Keratinocyte (primary cell): Measurements from ENCODE around the gene SIX5. TPM values are rescaled to one million over a fixed set of nuclear protein-coding genes. Genes with fewer than 3 reads are reported as not detected.
"Not testable (repeated sequence)": the region's sequence is repeated elsewhere in the genome, so short reads cannot be mapped to it uniquely, and the experiment has no call there.

ENCODE experiments used
- DNase-seq: peaks from one replicate; pipeline ENCODE4 v3.0.0-alpha.2; 2011; ENCODE audit warnings: low read depth, missing footprints, low spot score
- FAIRE-seq: peaks from 2 replicates; lab custom pipeline; 2011; peaks lifted over from hg19 to GRCh38; lab: Jason Lieb, UNC
- H2AFZ ChIP-seq: 2 replicates; pipeline ENCODE4 v1.6.0; 2012; ENCODE audit warnings: low read length, control low read depth, inconsistent platforms; ENCODE audit not compliant: control insufficient read depth
- H3K27ac ChIP-seq: 2 replicates; pipeline ENCODE4 v1.5.1; 2011; ENCODE audit warnings: low read length; ENCODE audit not compliant: control insufficient read depth, insufficient read depth
- H3K27me3 ChIP-seq: 3 replicates; pipeline ENCODE4 v1.6.0; 2011; ENCODE audit warnings: low read length; ENCODE audit not compliant: control insufficient read depth, insufficient read depth; ENCODE audit errors: extremely low read depth
- H3K36me3 ChIP-seq, 2 experiments: 2 replicates in 1 of 2; 3 replicates in 1 of 2; pipeline ENCODE4 v1.5.1; 2011; ENCODE audit warnings: low read length in 2 of 2, mild to moderate bottlenecking in 1 of 2; ENCODE audit not compliant: control insufficient read depth in 2 of 2, insufficient read depth in 2 of 2; ENCODE audit errors: extremely low read depth in 1 of 2
- H3K4me1 ChIP-seq: 3 replicates; pipeline ENCODE4 v1.5.1; 2011; ENCODE audit warnings: low read length; ENCODE audit not compliant: control insufficient read depth, insufficient read depth; ENCODE audit errors: extremely low read depth
- H3K4me2 ChIP-seq: 3 replicates; pipeline ENCODE4 v1.6.0; 2011; ENCODE audit warnings: low read depth, low read length; ENCODE audit not compliant: control insufficient read depth, insufficient read depth; ENCODE audit errors: extremely low read depth
- H3K4me3 ChIP-seq, 3 experiments: fragments of 200-600 bp in 1 of 3; sonication (generic) in 1 of 3; 2 replicates in 2 of 3; 3 replicates in 1 of 3; pipeline ENCODE4 v1.5.1; 2011 to 2016; ENCODE audit warnings: low read length in 3 of 3, mild to moderate bottlenecking in 3 of 3, control low read depth in 2 of 3, inconsistent platforms in 1 of 3, low read depth in 1 of 3, mixed read lengths in 1 of 3, mixed run types in 1 of 3, moderate library complexity in 1 of 3; ENCODE audit not compliant: control insufficient read depth in 2 of 3, insufficient read depth in 2 of 3; ENCODE audit errors: extremely low read depth in 1 of 3
- H3K79me2 ChIP-seq: 2 replicates; pipeline ENCODE4 v1.6.0; 2012; ENCODE audit warnings: low read length; ENCODE audit not compliant: control insufficient read depth, insufficient read depth
- H3K9ac ChIP-seq: 3 replicates; pipeline ENCODE4 v1.6.0; 2011; ENCODE audit warnings: low read length; ENCODE audit not compliant: control insufficient read depth, insufficient read depth; ENCODE audit errors: extremely low read depth
- H3K9me1 ChIP-seq: 3 replicates; pipeline ENCODE4 v1.6.0; 2011; ENCODE audit warnings: low read length; ENCODE audit not compliant: control insufficient read depth, insufficient read depth; ENCODE audit errors: extremely low read depth
- H3K9me3 ChIP-seq: 2 replicates; pipeline ENCODE4 v1.5.1; 2012; ENCODE audit warnings: low read depth, low read length; ENCODE audit not compliant: control insufficient read depth
- H4K20me1 ChIP-seq: 3 replicates; pipeline ENCODE4 v1.6.0; 2011; ENCODE audit warnings: low read length; ENCODE audit not compliant: control insufficient read depth, insufficient read depth; ENCODE audit errors: extremely low read depth
- EZH2 ChIP-seq: IDR thresholded peaks from one replicate; pipeline ENCODE4 v1.6.1; 2012; ENCODE audit warnings: inconsistent platforms, mild to moderate bottlenecking, low read length, moderate library complexity
- dilution Hi-C: fragments of 300-500 bp; cut with MboI; formaldehyde crosslinking; loops from one replicate; pipeline ENCODE4 v1.7.0; 2020; ENCODE audit warnings: low sequenced_read_pairs; ENCODE audit not compliant: extremely low pct_ligation_motif_present
- polyA plus RNA-seq, 5 experiments: library from polyadenylated mRNA; depleted of rRNA in 3 of 5; stranded (reverse) in 3 of 5; stranded (forward) in 1 of 5; unstranded in 1 of 5; fragments of >200 nt; gene quantifications; 1 replicate in 1 of 5; 2 replicates in 3 of 5; 3 replicates in 1 of 5; pipeline versions ENCODE4 v1.2.1 to v1.2.3, GENCODE V29; 2011 to 2012; ENCODE audit warnings: missing spikeins in 2 of 5, low read depth in 1 of 5, low replicate concordance in 1 of 5
- TF ChIP-seq, protein P1 (sequence below), 3 experiments: IDR thresholded peaks in 1 of 3; conservative IDR thresholded peaks in 1 of 3; optimal IDR thresholded peaks in 1 of 3; 2 replicates in 2 of 3; 3 replicates in 1 of 3; pipeline versions ENCODE3 to v1.5.1; 2011; ENCODE audit warnings: low read length in 3 of 3, mild to moderate bottlenecking in 3 of 3, moderate library complexity in 2 of 3, control low read depth in 1 of 3, inconsistent platforms in 1 of 3; ENCODE audit not compliant: insufficient read depth in 2 of 3; ENCODE audit errors: extremely low read depth in 1 of 3

SIX5 gene
- polyA plus RNA-seq, 1 donor (not counting 4 experiments of a cell fraction or from before 2014, with no cell fraction given) = 1.3 TPM

DNA sequence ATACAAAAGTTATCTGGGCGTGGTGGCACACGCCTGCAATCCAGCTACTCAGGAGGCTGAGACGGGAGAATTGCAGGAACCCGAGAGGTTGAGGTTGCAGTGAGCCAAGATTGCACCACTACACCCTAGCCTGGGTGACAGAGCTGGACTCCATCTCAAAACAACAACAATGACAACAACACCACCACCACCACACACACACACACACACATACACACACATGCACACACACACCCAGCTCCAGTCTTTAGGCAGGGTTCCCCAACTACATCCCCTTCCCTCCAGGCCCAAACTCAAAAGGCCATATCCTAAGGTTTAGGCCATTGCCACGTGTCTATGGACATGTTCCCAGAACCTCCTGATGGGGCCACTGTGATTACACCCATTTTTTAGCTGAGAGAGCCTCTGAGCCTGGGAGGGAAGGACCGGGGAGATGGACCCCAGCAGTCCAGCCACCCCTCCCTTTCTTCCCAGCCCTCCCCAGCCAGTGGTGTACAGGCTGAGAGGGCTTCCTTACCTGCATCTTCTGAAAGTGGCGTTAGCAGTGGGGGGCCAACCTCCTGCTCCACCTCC is 32.6 kb upstream of the SIX5 start:
- Histone ChIP-seq H3K4me3 (no peak overlapping the region), H3K9me1 (no peaks in the 10 kb centered on the region), H3K27me3 (no peaks in the 10 kb centered on the region), H3K79me2 (no peaks in the 10 kb centered on the region), H3K36me3 (no peaks in the 10 kb centered on the region), H3K27ac (no peak overlapping the region), H3K9ac (no peak overlapping the region), H4K20me1 (no peaks in the 10 kb centered on the region), H3K4me1 (peaks cover 8% of the 10 kb centered on the region), H3K4me2 (no peak overlapping the region), H2AFZ (no peak overlapping the region), H3K9me3 (no peaks in the 10 kb centered on the region)
- TF ChIP-seq, protein P1, sequence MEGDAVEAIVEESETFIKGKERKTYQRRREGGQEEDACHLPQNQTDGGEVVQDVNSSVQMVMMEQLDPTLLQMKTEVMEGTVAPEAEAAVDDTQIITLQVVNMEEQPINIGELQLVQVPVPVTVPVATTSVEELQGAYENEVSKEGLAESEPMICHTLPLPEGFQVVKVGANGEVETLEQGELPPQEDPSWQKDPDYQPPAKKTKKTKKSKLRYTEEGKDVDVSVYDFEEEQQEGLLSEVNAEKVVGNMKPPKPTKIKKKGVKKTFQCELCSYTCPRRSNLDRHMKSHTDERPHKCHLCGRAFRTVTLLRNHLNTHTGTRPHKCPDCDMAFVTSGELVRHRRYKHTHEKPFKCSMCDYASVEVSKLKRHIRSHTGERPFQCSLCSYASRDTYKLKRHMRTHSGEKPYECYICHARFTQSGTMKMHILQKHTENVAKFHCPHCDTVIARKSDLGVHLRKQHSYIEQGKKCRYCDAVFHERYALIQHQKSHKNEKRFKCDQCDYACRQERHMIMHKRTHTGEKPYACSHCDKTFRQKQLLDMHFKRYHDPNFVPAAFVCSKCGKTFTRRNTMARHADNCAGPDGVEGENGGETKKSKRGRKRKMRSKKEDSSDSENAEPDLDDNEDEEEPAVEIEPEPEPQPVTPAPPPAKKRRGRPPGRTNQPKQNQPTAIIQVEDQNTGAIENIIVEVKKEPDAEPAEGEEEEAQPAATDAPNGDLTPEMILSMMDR (optimal IDR thresholded peaks at IDR 0.05 in 1 of 3, IDR thresholded peaks at IDR 0.05 in 1 of 3, conservative IDR thresholded peaks at IDR 0.05 in 1 of 3; ENCODE audit: extremely low read depth in 1 of 3, insufficient read depth in 2 of 3, low read length in 3 of 3) = no peak
- TF ChIP-seq EZH2 = no peak
- no peak for DNase-seq
- no peak for FAIRE-seq
- dilution Hi-C loops = no loop called here

- Histone ChIP-seq H3K4me2 (no peak overlapping the region), H3K9me3 (no peaks in the 10 kb centered on the region), H3K4me1 (peaks cover 8% of the 10 kb centered on the region), H3K36me3 (no peaks in the 10 kb centered on the region), H3K27me3 (no peaks in the 10 kb centered on the region), H3K27ac (no peak overlapping the region), H3K79me2 (no peaks in the 10 kb centered on the region), H4K20me1 (no peaks in the 10 kb centered on the region), H3K9me1 (no peaks in the 10 kb centered on the region), H2AFZ (no peak overlapping the region), H3K9ac (no peak overlapping the region), H3K4me3 (no peak overlapping the region)
- dilution Hi-C loops = no loop called here
- TF ChIP-seq, protein P1 (optimal IDR thresholded peaks at IDR 0.05 in 1 of 3, IDR thresholded peaks at IDR 0.05 in 1 of 3, conservative IDR thresholded peaks at IDR 0.05 in 1 of 3; ENCODE audit: extremely low read depth in 1 of 3, insufficient read depth in 2 of 3, low read length in 3 of 3) = no peak
- TF ChIP-seq EZH2 = no peak
- no peak for DNase-seq
- no peak for FAIRE-seq
Observed at GRCh38 chr19:45800070-45800553, 31.1 kb upstream of the SIX5 start.

GRCh38 chr19:45799541-45799940 is 30.5 kb upstream of the SIX5 start:
- H2AFZ ChIP-seq, H3K4me2 ChIP-seq, H3K9me1 ChIP-seq, H3K9ac ChIP-seq, H3K27me3 ChIP-seq, H3K36me3 ChIP-seq, H3K4me3 ChIP-seq, FAIRE-seq, H3K4me1 ChIP-seq, dilution Hi-C loops, H3K79me2 ChIP-seq, H3K9me3 ChIP-seq, H4K20me1 ChIP-seq, DNase-seq, H3K27ac ChIP-seq: not testable (repeated sequence)
